HFFc6 (cell line): Measurements from ENCODE around the gene COL25A1. TPM values are rescaled to one million over a fixed set of nuclear protein-coding genes. Genes with fewer than 3 reads are reported as not detected.

Source experiments
- DNase-seq: peaks from one replicate; pipeline ENCODE4 v3.0.0-alpha.2; 2018
- H3K27ac Mint-ChIP-seq: 2 replicates; pipeline ENCODE4 v1.8.0; 2020; ENCODE audit warnings: mild to moderate bottlenecking, mixed read lengths
- H3K27me3 Mint-ChIP-seq: 2 replicates; pipeline ENCODE4 v1.8.0; 2021; ENCODE audit warnings: mild to moderate bottlenecking, moderate library complexity, mixed read lengths; ENCODE audit not compliant: insufficient read depth
- H3K36me3 Mint-ChIP-seq: 2 replicates; pipeline ENCODE4 v1.8.0; 2021; ENCODE audit warnings: low read depth, mixed read lengths
- H3K4me1 Mint-ChIP-seq: 2 replicates; pipeline ENCODE4 v1.8.0; 2020; ENCODE audit warnings: low read depth, mixed read lengths
- H3K4me3 Mint-ChIP-seq: 2 replicates; pipeline ENCODE4 v1.8.0; 2020; ENCODE audit warnings: mild to moderate bottlenecking, moderate library complexity, mixed read lengths
- H3K9me3 Mint-ChIP-seq: 2 replicates; pipeline ENCODE4 v1.8.0; 2020; ENCODE audit warnings: mild to moderate bottlenecking, mixed read lengths
- CTCF ChIP-seq: fragments of 200-600 bp; sonication (generic); IDR thresholded peaks from 2 replicates; pipeline ENCODE4 v1.5.0; 2021; ENCODE audit warnings: antibody characterized with exemption, mild to moderate bottlenecking
- total RNA-seq, 6 experiments: library from RNA; stranded (reverse); fragmentation: NEBNext Ultra II Directional; extraction: Animal tissue kit (Norgen Biotek cat#: 25700); gene quantifications; 2 replicates in 1 of 6; 3 replicates in 5 of 6; pipeline ENCODE4 v1.2.3, GENCODE V29; 2021

Gene COL25A1
- total RNA-seq, 6 experiments from 2014 or later = not detected

DNA sequence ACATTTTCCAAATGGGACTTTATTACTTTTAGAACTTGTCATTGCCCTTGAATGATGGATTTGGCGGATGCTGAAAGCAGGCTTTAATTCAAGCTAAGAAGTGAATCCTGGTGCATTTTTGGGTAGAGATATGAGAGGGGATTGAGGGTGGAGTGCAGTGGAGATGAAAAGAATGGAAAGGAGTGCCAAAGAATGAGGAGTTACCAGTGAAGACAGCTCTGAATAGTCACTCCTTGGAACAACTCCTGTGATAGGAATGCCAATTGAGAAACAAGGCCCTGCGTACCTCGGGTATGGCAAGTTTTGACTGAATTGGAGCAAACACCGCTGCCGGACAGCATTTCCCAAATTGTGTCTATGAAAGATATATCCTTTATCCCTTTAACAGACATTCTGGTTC is 503.2 kb downstream of the COL25A1 start:
- Mint-ChIP-seq H3K27ac (no peak overlapping the region), H3K36me3 (no peaks in the 10 kb centered on the region), H3K4me3 (no peak overlapping the region), H3K27me3 (no peaks in the 10 kb centered on the region), H3K4me1 (no peaks in the 10 kb centered on the region; the same call in 1 of the 2 replicates), H3K9me3 (no peaks in the 10 kb centered on the region)
- no peak for DNase-seq
- TF ChIP-seq CTCF = no peak

DNA sequence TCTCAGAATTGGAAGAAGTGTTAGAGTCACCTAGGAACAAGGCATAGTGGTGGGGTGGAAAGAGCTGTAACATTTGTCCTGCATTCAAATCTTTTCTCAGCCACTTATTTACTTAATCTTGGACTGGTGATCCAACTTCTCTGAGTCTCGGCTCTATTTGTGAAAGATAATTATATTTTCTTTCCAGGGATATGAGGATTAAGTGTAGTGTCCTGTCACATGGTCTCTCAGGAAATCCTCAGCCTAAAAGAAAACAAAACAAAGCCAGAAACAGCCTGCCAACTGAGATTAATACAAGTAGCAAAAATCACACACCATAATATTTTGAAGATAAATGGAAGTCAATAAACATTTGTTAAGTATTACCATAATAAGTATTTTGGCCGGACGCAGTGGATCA is 506.3 kb downstream of the COL25A1 start:
- H3K36me3 Mint-ChIP-seq = no peaks in the 10 kb centered on the region
- DNase-seq = no peak

DNA sequence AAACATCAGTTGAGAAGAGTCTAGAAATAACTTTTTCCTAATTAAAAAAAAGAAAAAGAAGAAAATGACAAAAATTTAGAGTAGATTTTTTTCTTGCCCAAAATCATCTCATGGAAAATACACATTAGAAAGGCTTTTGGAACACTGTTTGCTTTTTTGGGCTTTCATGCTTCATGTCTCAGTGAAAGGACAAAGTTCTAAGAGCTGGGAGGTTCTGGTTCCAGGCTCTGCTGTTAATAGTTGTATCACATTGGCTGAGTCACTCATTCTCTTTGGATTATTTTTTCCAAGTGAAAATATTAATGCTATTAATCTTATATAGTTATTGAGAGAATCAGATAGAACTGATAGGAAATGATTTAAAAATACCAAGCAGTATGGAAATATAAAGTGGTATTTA is 506.7 kb downstream of the COL25A1 start:
- H3K27me3 Mint-ChIP-seq = no peaks in the 10 kb centered on the region
- no peaks in the 10 kb centered on the region for H3K36me3 Mint-ChIP-seq
- H3K4me3 Mint-ChIP-seq = no peak overlapping the region
- no peaks in the 10 kb centered on the region for H3K9me3 Mint-ChIP-seq
- no peak overlapping the region for H3K27ac Mint-ChIP-seq
- DNase-seq = no peak
- no peaks in the 10 kb centered on the region; the same call in 1 of the 2 replicates for H3K4me1 Mint-ChIP-seq
- no peak for TF ChIP-seq CTCF

More for the DNA sequence above, 506.3 kb downstream of the COL25A1 start:
- H3K4me3 Mint-ChIP-seq = no peak overlapping the region
- no peaks in the 10 kb centered on the region for H3K9me3 Mint-ChIP-seq
- no peak for TF ChIP-seq CTCF
- no peak overlapping the region for H3K27ac Mint-ChIP-seq
- H3K27me3 Mint-ChIP-seq = no peaks in the 10 kb centered on the region
- no peaks in the 10 kb centered on the region; the same call in 1 of the 2 replicates for H3K4me1 Mint-ChIP-seq

DNA sequence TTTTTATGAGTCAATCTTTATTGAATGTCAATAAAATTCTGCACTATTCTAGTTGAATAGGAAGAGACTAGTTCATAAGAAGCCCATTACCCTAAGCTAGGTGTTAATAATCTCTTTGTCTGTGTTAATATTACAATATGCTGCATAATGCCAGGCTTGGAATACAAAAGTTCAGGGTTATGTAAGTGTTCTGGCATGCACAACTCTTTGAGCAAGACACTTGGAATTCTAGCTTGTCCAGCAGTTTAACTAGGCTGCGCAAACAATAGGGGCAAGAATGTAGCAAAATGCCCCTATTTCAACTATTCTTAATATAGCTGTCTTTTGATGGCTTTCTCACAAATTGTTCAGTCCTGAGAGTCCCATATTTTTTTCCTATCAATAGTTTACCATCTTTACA is 508.3 kb downstream of the COL25A1 start:
- Mint-ChIP-seq H3K27me3 (no peaks in the 10 kb centered on the region), H3K4me1 (no peaks in the 10 kb centered on the region; the same call in 1 of the 2 replicates)
- DNase-seq = peak; percentile 3

GRCh38 chr4:108793415-108793814 is 509.0 kb downstream of the COL25A1 start:
- no peaks in the 10 kb centered on the region; the same call in 1 of the 2 replicates for H3K4me1 Mint-ChIP-seq
- TF ChIP-seq CTCF = no peak
- DNase-seq = no peak
- H3K36me3 Mint-ChIP-seq = no peaks in the 10 kb centered on the region
- H3K4me3 Mint-ChIP-seq = no peak overlapping the region
- no peaks in the 10 kb centered on the region for H3K27me3 Mint-ChIP-seq
- no peaks in the 10 kb centered on the region for H3K9me3 Mint-ChIP-seq
- no peak overlapping the region for H3K27ac Mint-ChIP-seq

More for the DNA sequence above, 508.3 kb downstream of the COL25A1 start:
- TF ChIP-seq CTCF = no peak
- no peaks in the 10 kb centered on the region for H3K36me3 Mint-ChIP-seq
- H3K9me3 Mint-ChIP-seq = no peaks in the 10 kb centered on the region
- no peak overlapping the region for H3K27ac Mint-ChIP-seq
- no peak overlapping the region for H3K4me3 Mint-ChIP-seq

- no peaks in the 10 kb centered on the region for H3K36me3 Mint-ChIP-seq
- H3K4me1 Mint-ChIP-seq = no peaks in the 10 kb centered on the region
- no peak overlapping the region for H3K27ac Mint-ChIP-seq
- TF ChIP-seq CTCF = no peak
- H3K4me3 Mint-ChIP-seq = no peak overlapping the region
- no peak for DNase-seq
- H3K9me3 Mint-ChIP-seq = no peaks in the 10 kb centered on the region
- no peaks in the 10 kb centered on the region; the same call in 1 of the 2 replicates for H3K27me3 Mint-ChIP-seq
Measured at GRCh38 chr4:108788731-108789130, 513.7 kb downstream of the COL25A1 start.
